Trophoblast cell (in vitro differentiated cells and primary cell): ENCODE measurements around the gene PHYHD1.

Experiments
- DNase-seq, 2 donors: peaks; one replicate each; pipeline ENCODE4 v3.0.0-alpha.2; 2016
- H2AFZ ChIP-seq: 2 replicates; pipeline ENCODE4 v1.6.1; 2013; ENCODE audit warnings: low read length, moderate library complexity, mild to moderate bottlenecking; ENCODE audit not compliant: insufficient read depth, poor library complexity
- H2AK5ac ChIP-seq: 2 replicates; pipeline ENCODE4 v1.6.1; 2013; ENCODE audit warnings: mild to moderate bottlenecking, low read length
- H2BK120ac ChIP-seq: 2 replicates; pipeline ENCODE4 v1.6.1; 2013; ENCODE audit warnings: low read length, mild to moderate bottlenecking, moderate library complexity; ENCODE audit not compliant: insufficient read depth, poor library complexity
- H2BK12ac ChIP-seq: 2 replicates; pipeline ENCODE4 v1.6.1; 2013; ENCODE audit warnings: mild to moderate bottlenecking, low read length, moderate library complexity
- H2BK5ac ChIP-seq: 2 replicates; pipeline ENCODE4 v1.6.1; 2013; ENCODE audit warnings: low read length, low read depth, moderate library complexity, mild to moderate bottlenecking; ENCODE audit not compliant: poor library complexity
- H3K14ac ChIP-seq: 2 replicates; pipeline ENCODE4 v1.6.1; 2013; ENCODE audit warnings: mild to moderate bottlenecking, low read length
- H3K18ac ChIP-seq: 2 replicates; pipeline ENCODE4 v1.6.1; 2013; ENCODE audit warnings: mild to moderate bottlenecking, low read length
- H3K23ac ChIP-seq: 2 replicates; pipeline ENCODE4 v1.6.1; 2013; ENCODE audit warnings: low read length
- H3K27ac ChIP-seq: 2 replicates; pipeline ENCODE4 v1.5.1; 2013; ENCODE audit warnings: low read depth, mild to moderate bottlenecking, inconsistent platforms, low read length, moderate library complexity
- H3K27me3 ChIP-seq: 2 replicates; pipeline ENCODE4 v1.6.1; 2013; ENCODE audit warnings: inconsistent platforms, mild to moderate bottlenecking, low read length, moderate library complexity; ENCODE audit not compliant: insufficient read depth
- H3K36me3 ChIP-seq, 2 experiments: 1 replicate in 1 of 2; 2 replicates in 1 of 2; pipeline ENCODE4 v1.6.1; 2013; ENCODE audit warnings: low read length in 2 of 2, mild to moderate bottlenecking in 2 of 2, moderate library complexity in 1 of 2; ENCODE audit not compliant: insufficient read depth in 2 of 2, control insufficient read depth in 1 of 2
- H3K4ac ChIP-seq: 2 replicates; pipeline ENCODE4 v1.6.1; 2013; ENCODE audit warnings: low read depth, mild to moderate bottlenecking, low read length, moderate library complexity
- H3K4me1 ChIP-seq, 2 experiments: 1 replicate in 1 of 2; 2 replicates in 1 of 2; pipeline ENCODE4 v1.6.1; 2013; ENCODE audit warnings: low read length in 2 of 2, mild to moderate bottlenecking in 2 of 2, moderate library complexity in 1 of 2; ENCODE audit not compliant: insufficient read depth in 2 of 2, control insufficient read depth in 1 of 2
- H3K4me2 ChIP-seq: 2 replicates; pipeline ENCODE4 v1.6.1; 2013; ENCODE audit warnings: inconsistent platforms, mild to moderate bottlenecking, low read length, moderate library complexity
- H3K4me3 ChIP-seq: 2 replicates; pipeline ENCODE4 v1.5.1; 2013; ENCODE audit warnings: mild to moderate bottlenecking, low read depth, low read length, inconsistent platforms
- H3K79me1 ChIP-seq: one replicate; pipeline ENCODE4 v1.6.1; 2013; ENCODE audit warnings: low read length
- H3K79me2 ChIP-seq: 2 replicates; pipeline ENCODE4 v1.6.1; 2013; ENCODE audit warnings: low read length, mild to moderate bottlenecking; ENCODE audit not compliant: control insufficient read depth, insufficient read depth, poor library complexity
- H3K9ac ChIP-seq: 2 replicates; pipeline ENCODE4 v1.6.1; 2013; ENCODE audit warnings: mild to moderate bottlenecking, low read length
- H3K9me3 ChIP-seq: 2 replicates; pipeline ENCODE4 v1.6.1; 2013; ENCODE audit warnings: low read depth, mild to moderate bottlenecking, control low read depth, inconsistent platforms, low read length; ENCODE audit not compliant: insufficient read depth
- H4K12ac ChIP-seq: 2 replicates; pipeline ENCODE4 v1.6.1; 2013; ENCODE audit warnings: low read depth, mild to moderate bottlenecking, low read length, moderate library complexity
- H4K8ac ChIP-seq: 2 replicates; pipeline ENCODE4 v1.6.1; 2013; ENCODE audit warnings: low read depth, mild to moderate bottlenecking, low read length, moderate library complexity
- H4K91ac ChIP-seq: one replicate; pipeline ENCODE4 v1.6.1; 2013; ENCODE audit warnings: low read depth, mild to moderate bottlenecking, low read length, moderate library complexity
- WGBS: extraction: QIAGEN DNeasy Blood & Tissue Kit; methylation state at CpG from one replicate; pipeline ENCODE4 v1.1.7; 2013; ENCODE audit warnings: missing lambda C conversion rate; ENCODE audit not compliant: insufficient read length, insufficient coverage; ENCODE audit errors: extremely low coverage; 5-methylcytosine and 5-hydroxymethylcytosine counted together

Gene PHYHD1

GRCh38 chr9:128901822-128902221 lies 19.0 kb upstream of the PHYHD1 start:
- no peak overlapping the region for H3K18ac ChIP-seq
- H3K79me1 ChIP-seq = no peaks in the 10 kb centered on the region
- no peak overlapping the region for H3K23ac ChIP-seq

GRCh38 chr9:128902351-128903078 lies 18.3 kb upstream of the PHYHD1 start:
- Histone ChIP-seq H3K79me2 (no peaks in the 10 kb centered on the region), H3K4ac (no peak overlapping the region), H3K9ac (no peak overlapping the region), H3K14ac (no peak overlapping the region), H2BK5ac (no peak overlapping the region), H3K18ac (no peak overlapping the region), H3K4me2 (no peak overlapping the region), H2BK12ac (no peak overlapping the region), H2AFZ (no peak overlapping the region), H3K27ac (no peak overlapping the region), H3K79me1 (no peaks in the 10 kb centered on the region), H2BK120ac (no peak overlapping the region), H2AK5ac (no peak overlapping the region), H3K27me3 (no peaks in the 10 kb centered on the region), H3K36me3 (peaks cover 36 to 46% of the 10 kb centered on the region in 2 experiments), H3K23ac (no peak overlapping the region), H3K9me3 (no peaks in the 10 kb centered on the region), H3K4me1 (peaks cover 2 to 4% of the 10 kb centered on the region in 2 experiments), H4K91ac (no peak overlapping the region), H4K8ac (no peak overlapping the region), H4K12ac (no peak overlapping the region), H3K4me3 (no peak overlapping the region)
- no CpG with 5 or more reads among the region's 23 CpGs for WGBS
- no peak for DNase-seq

More at GRCh38 chr9:128901822-128902221, 19.0 kb upstream of the PHYHD1 start:
- Histone ChIP-seq H4K91ac (no peak overlapping the region), H2AFZ (no peak overlapping the region), H3K4me1 (peaks cover 0 to 1% of the 10 kb centered on the region in 2 experiments), H2BK5ac (no peak overlapping the region), H3K4me2 (no peak overlapping the region), H3K27me3 (no peaks in the 10 kb centered on the region), H3K4me3 (no peak overlapping the region), H2BK12ac (no peak overlapping the region), H3K4ac (no peak overlapping the region), H4K12ac (no peak overlapping the region), H3K79me2 (no peaks in the 10 kb centered on the region), H3K9ac (no peak overlapping the region), H3K27ac (no peak overlapping the region), H3K14ac (no peak overlapping the region), H3K9me3 (no peaks in the 10 kb centered on the region), H4K8ac (no peak overlapping the region), H3K36me3 (peaks cover 32 to 42% of the 10 kb centered on the region in 2 experiments), H2BK120ac (no peak overlapping the region), H2AK5ac (no peak overlapping the region)
- DNase-seq = no peak
- no CpG with 5 or more reads among the region's 5 CpGs for WGBS

GRCh38 chr9:128903079-128903461 lies 17.7 kb upstream of the PHYHD1 start:
- Histone ChIP-seq H3K79me1 (no peaks in the 10 kb centered on the region), H3K9me3 (peaks cover 3% of the 10 kb centered on the region), H3K36me3 (peaks cover 41 to 51% of the 10 kb centered on the region in 2 experiments), H4K91ac (no peak overlapping the region), H3K27ac (no peak overlapping the region), H3K4ac (no peak overlapping the region), H4K8ac (no peak overlapping the region), H2BK5ac (no peak overlapping the region), H3K4me3 (no peak overlapping the region), H3K79me2 (no peaks in the 10 kb centered on the region), H3K23ac (no peak overlapping the region), H3K14ac (no peak overlapping the region), H4K12ac (no peak overlapping the region), H2AFZ (no peak overlapping the region), H2AK5ac (no peak overlapping the region), H2BK12ac (no peak overlapping the region), H3K4me1 (peaks cover 2 to 4% of the 10 kb centered on the region in 2 experiments), H3K18ac (no peak overlapping the region), H3K27me3 (no peaks in the 10 kb centered on the region), H2BK120ac (no peak overlapping the region), H3K9ac (no peak overlapping the region), H3K4me2 (no peak overlapping the region)
- WGBS = no CpG with 5 or more reads among the region's 2 CpGs
- DNase-seq = no peak

- Histone ChIP-seq H3K36me3 (peaks cover 42 to 51% of the 10 kb centered on the region in 2 experiments), H3K4ac (no peak overlapping the region), H2AK5ac (no peak overlapping the region), H3K14ac (no peak overlapping the region), H3K4me3 (no peak overlapping the region), H2BK120ac (no peak overlapping the region), H3K27me3 (no peaks in the 10 kb centered on the region), H3K4me1 (peaks cover 2 to 4% of the 10 kb centered on the region in 2 experiments), H2BK12ac (no peak overlapping the region), H3K79me1 (no peaks in the 10 kb centered on the region), H3K27ac (no peak overlapping the region), H4K8ac (no peak overlapping the region), H3K9me3 (peaks cover 5% of the 10 kb centered on the region), H4K12ac (no peak overlapping the region), H3K9ac (no peak overlapping the region), H3K79me2 (no peaks in the 10 kb centered on the region), H2AFZ (no peak overlapping the region), H2BK5ac (no peak overlapping the region), H3K18ac (no peak overlapping the region), H3K23ac (no peak overlapping the region), H3K4me2 (no peak overlapping the region), H4K91ac (no peak overlapping the region)
- no CpG with 5 or more reads among the region's 10 CpGs for WGBS
- DNase-seq = no peak
Observed at GRCh38 chr9:128903871-128904620, 16.7 kb upstream of the PHYHD1 start.
